H54 (cell line): ENCODE results near the gene TPM3.
"Not testable (repeated sequence)": the region's sequence is repeated elsewhere in the genome, so short reads cannot be mapped to it uniquely, and the experiment has no call there.

Source experiments
- DNase-seq: peaks from one replicate; pipeline ENCODE4 v3.0.0; 2011; ENCODE audit warnings: low spot score, mixed read lengths; ENCODE audit not compliant: insufficient read length
- FAIRE-seq: peaks from 3 replicates; lab custom pipeline; 2011; peaks lifted over from hg19 to GRCh38; lab: Jason Lieb, UNC
- POLR2A ChIP-seq: IDR thresholded peaks from 2 replicates; pipeline ENCODE4 v1.6.1; 2011; ENCODE audit warnings: low read depth, mild to moderate bottlenecking, low read length

TPM3 gene

DNA sequence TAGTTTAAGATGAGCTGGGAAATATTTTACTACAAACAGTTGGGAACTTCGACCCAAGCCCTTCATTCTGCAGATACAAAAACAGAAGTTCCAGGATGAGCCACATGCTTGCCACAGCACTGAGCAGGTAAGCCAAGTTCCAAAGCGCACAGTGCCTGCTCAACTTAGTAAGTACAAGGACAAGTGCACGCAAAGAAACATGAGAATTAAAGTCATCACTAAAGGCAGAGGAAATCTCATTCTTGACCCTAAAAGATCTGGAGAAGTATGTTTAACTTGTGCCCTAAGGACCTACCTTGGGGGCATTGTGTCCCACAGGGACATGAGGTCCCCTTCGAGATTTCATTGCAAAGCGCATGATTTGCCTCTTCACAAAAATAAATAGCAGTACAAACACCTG lies 27.6 kb upstream of the TPM3 start:
- DNase-seq (no peak), FAIRE-seq (no peak)
- no peak for TF ChIP-seq POLR2A

- no peak for TF ChIP-seq POLR2A
- DNase-seq (no peak), FAIRE-seq (no peak)
Observed at GRCh38 chr1:154218545-154218944, 26.6 kb upstream of the TPM3 start.

GRCh38 chr1:154213274-154213673 lies 21.4 kb upstream of the TPM3 start:
- FAIRE-seq (peak; percentile 48), DNase-seq (peak; percentile 64)
- TF ChIP-seq POLR2A = no peak

- TF ChIP-seq POLR2A = no peak
- DNase-seq (no peak), FAIRE-seq (no peak)
Observed at GRCh38 chr1:154212083-154212482, 20.2 kb upstream of the TPM3 start.

DNA sequence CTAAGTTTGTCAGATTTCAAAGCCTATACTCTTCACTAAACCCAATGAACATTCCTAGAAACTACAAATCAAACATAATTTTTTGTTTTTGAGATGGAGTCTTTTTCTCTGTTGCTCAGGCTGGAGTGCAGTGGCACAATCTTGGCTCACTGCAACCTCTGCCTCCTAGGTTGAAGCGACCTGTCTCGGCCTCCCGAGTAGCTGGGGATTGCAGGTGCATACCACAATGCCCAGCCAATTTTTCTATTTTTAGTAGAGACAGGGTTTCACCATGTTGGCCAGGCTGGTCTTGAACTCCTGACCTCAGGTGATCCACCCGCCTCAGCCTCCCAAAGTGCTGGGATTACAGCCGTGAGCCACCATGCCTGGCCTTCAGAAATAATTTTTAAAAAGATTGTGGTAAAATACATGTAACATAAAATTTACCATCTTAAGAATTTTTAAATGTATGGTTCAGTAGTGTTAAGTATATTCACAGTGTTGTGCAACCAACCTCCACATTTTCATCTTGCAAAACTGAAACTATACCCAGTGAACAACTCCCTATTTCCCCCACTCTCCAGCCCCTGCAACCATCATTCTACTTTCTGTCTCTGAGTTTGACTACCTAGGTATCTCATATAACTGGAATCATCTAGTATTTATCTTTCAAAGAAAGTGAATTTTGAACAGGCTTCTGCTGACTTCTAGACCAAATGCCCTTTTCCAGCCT lies 16.9 kb upstream of the TPM3 start:
- DNase-seq = no peak
- no peak for TF ChIP-seq POLR2A
- no peak for FAIRE-seq

DNA sequence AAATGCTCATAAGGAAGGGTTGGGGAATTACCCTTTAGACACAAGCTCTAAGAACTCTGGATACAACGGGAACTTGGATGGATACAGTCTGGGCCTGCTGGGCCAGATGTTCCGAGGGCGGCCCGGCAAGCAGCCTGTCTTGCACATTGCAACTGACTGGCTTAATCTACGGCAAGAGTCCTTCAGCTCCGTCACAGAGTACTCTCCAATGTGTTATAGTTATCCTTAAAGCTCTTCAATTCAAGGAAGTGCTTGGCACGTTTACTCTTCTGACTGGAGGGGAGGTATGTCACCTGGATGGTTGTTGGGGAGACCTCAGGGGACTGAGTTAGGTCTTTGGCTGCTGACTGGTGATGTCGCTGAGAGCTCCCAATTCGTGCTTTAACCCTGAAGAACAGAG lies 15.4 kb upstream of the TPM3 start:
- TF ChIP-seq POLR2A = no peak
- DNase-seq (no peak), FAIRE-seq (no peak)

- no peak for TF ChIP-seq POLR2A
- DNase-seq (no peak), FAIRE-seq (no peak)
Observed at GRCh38 chr1:154206196-154206595, 14.3 kb upstream of the TPM3 start, which contains the start of gene CFAP141. Gene CFAP141, minus strand, starts transcription at chr1:154206333. Its CDS starts 26 bp downstream, at chr1:154206307.

DNA sequence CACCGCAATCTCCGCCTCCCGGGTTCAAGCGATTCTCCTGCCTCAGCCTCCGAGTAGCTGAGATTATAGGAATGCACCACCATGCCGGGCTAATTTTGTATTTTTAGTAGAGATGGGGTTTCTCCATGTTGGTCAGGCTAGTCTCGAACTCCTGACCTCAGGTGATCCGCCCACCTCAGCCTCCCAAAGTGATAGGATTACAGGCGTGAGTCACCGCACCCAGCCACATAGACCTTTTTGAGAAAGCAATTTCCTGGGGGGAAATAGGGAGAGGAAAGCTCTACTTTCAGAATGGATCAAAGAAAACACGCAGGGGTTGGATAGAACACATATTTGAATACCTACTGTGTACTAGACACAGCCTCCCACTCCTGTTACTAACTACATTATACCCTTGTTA lies 13.9 kb upstream of the TPM3 start:
- DNase-seq, FAIRE-seq: not testable (repeated sequence)

GRCh38 chr1:154199563-154199879 lies 7.6 kb upstream of the TPM3 start:
- no peak for TF ChIP-seq POLR2A
- DNase-seq = no peak
- FAIRE-seq = no peak

- FAIRE-seq (peak; percentile 15), DNase-seq (no peak)
- no peak for TF ChIP-seq POLR2A
Observed at GRCh38 chr1:154198756-154199562, 7.1 kb upstream of the TPM3 start.

- FAIRE-seq = no peak
- no peak for DNase-seq
Observed at GRCh38 chr1:154193821-154194220, 1.9 kb upstream of the TPM3 start.

DNA sequence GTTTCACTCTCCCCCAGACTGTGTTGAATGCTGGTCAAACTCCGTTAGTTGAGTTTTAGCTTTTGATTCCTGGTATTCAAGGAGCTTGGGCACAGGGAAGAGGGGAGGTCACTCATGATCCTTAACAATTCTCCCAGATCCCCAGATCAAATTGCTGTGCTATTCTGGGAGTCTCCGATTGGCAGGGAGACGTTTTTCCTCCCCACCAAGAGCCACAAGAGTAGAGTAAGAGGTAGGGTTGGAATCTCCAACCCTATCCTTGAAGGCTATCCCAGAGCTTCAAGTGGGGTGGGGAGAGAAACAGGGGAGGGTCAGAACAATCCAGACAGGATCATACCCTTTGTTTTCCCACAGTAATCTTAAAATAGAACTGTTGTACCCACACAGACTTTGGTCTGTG lies 576 bp upstream of the TPM3 start:
- DNase-seq = no peak
- no peak for FAIRE-seq
- TF ChIP-seq POLR2A = no peak

More at GRCh38 chr1:154193821-154194220, 1.9 kb upstream of the TPM3 start:
- TF ChIP-seq POLR2A = no peak

GRCh38 chr1:154190550-154190949 lies 1.4 kb downstream of the TPM3 start:
- no peak for TF ChIP-seq POLR2A
- no peak for DNase-seq
- no peak for FAIRE-seq

DNA sequence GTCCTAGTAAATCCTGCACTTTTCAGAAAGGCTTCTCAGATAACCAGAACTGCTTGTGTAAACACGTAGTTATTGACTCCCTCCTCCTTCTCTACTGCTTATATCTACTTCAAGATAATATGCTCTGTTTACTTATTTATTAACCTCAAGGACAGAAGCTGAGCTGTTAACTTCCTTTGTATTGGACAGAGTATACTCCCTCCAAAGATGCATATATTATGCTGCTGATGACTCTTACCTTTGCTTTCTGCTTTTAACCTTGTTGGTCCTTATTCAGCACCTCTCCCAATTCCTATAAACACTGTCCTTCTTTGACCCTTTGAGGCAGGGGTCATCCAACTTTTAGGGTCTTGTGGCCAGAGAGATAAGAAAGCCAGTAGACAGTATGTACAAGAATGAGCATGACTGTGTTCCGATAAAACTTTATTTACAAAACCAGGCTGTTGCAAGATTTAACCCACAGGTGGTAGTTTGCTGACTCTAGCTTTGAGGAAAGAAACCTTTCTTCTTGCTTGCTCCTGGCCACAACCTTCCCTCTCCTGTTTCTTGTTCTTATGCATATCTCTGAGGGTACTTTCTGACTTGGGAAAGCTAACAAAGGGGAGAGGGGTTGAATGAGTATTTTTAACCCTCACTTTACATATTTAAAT lies 4.9 kb downstream of the TPM3 start:
- FAIRE-seq (no peak), DNase-seq (no peak)

More for the DNA sequence above, 4.9 kb downstream of the TPM3 start:
- TF ChIP-seq POLR2A = no peak
